A549 treated with CpdA at 1 μM for 4 hours (cell line): ENCODE measurements around the gene GAK. TPM values are rescaled to one million over a fixed set of nuclear protein-coding genes. Genes with fewer than 3 reads are reported as not detected.

Experiments used
- total RNA-seq: library from RNA; stranded (reverse); fragments of 200-300 nt; extraction: Qiagen RNA extraction; gene quantifications from 5 replicates; pipeline ENCODE4 v1.2.3, GENCODE V29; 2022; ENCODE audit warnings: low read depth

Gene GAK
- 35.8 to 55.6 TPM (median 51.7 TPM) in 5 replicates for total RNA-seq

DNA sequence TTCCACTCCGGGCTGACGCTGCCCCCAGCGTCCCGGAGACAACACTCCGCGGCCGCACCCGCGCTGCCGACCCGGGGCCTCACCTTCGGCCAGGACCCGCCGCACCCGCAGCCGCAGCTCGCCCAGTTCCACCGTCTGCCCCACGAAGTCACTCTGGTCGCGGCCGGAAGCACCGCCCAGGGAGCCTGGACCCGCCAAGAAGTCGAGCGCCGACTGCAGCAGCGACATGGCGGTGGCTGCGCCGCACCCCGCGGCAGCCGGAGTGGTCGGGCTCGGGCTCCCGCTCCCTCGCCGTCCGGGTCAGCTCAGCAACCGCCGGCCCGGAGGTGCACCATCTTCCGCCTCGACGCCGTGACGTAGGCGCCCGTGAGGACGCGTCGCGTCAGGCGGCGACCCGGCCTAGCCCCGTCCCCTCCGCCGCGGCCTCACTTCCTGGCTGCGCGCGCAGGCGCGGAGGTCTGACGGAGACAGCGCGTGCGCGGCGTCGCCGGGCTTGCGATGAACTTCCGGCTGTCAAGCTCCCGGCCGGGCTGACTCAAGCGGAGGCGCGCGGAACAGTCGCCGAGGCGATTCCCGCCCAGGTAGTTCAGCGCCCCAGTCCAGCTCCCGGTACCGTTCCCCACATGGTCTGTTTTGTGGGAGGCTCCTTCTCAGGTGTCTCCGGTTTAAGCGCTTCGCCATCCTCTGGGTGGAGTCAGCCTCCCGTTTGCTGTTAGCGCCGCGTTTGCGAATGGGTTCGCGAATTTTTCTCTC lies at the start of gene GAK, which contains the start of gene TMEM175:
Gene GAK (minus strand): TSS at position 357 of the 753 bp plus-strand sequence. CDS start 129 bp downstream, at position 228.
Gene TMEM175 (plus strand): TSS at position 501 of the 753 bp plus-strand sequence. CDS start 15,280 bp downstream, outside the sequence.

GRCh38 chr4:973431-974397 lies 41.6 kb upstream of the GAK start, which contains the start of gene DGKQ:
DGKQ (minus strand) TSS chr4:973569; CDS start chr4:973482, 87 bp downstream.

GRCh38 chr4:825971-826330 lies 106.2 kb downstream of the GAK start, which contains the start of gene CPLX1:
CPLX1 (minus strand) TSS chr4:826129; CDS start chr4:824522, 1,607 bp downstream.

Other genes starting within 250 kb of the GAK start
- 0.10 to 0.42 TPM (median 0.20 TPM) in 5 replicates for gene SLC49A3, start 243.2 kb downstream of the GAK start, total RNA-seq
- 14.4 to 23.1 TPM (median 21.0 TPM) in 5 replicates for gene PCGF3, start 226.5 kb downstream of the GAK start, total RNA-seq
- 0.57 to 0.93 TPM (median 0.69 TPM) in 5 replicates for gene CPLX1, start 106.2 kb downstream of the GAK start, total RNA-seq
- 8.6 to 10.6 TPM (median 8.8 TPM) in 5 replicates for gene TMEM175, start 144 bp upstream of the GAK start, total RNA-seq
- 5.2 to 9.2 TPM (median 6.7 TPM) in 5 replicates for gene DGKQ, start 41.3 kb upstream of the GAK start, total RNA-seq
- 8.0 to 14.7 TPM (median 12.7 TPM) in 5 replicates for gene IDUA, start 54.7 kb upstream of the GAK start, total RNA-seq
- 0.28 to 0.50 TPM (median 0.31 TPM) in 5 replicates for gene SLC26A1, start 61.1 kb upstream of the GAK start, total RNA-seq
- 16.6 to 24.2 TPM (median 23.8 TPM) in 5 replicates for gene FGFRL1, start 79.3 kb upstream of the GAK start, total RNA-seq
- 1.2 to 3.6 TPM (median 2.5 TPM) in 5 replicates for gene RNF212, start 181.2 kb upstream of the GAK start, total RNA-seq
- 0.09 to 0.38 TPM (median 0.14 TPM) in 4 of 5 replicates, not detected in the other for gene SPON2, start 240.3 kb upstream of the GAK start, total RNA-seq